GM21367 (cell line): ENCODE data around the gene MYO1E.

Experiments used
- ATAC-seq: cut with Tn5 transposase; IDR thresholded peaks from one replicate; pipeline ENCODE4 v1.9.1; 2021; ENCODE audit not compliant: unreplicated experiment

Gene MYO1E

GRCh38 chr15:59203008-59203407 lies 169.7 kb downstream of the MYO1E start:
- ATAC-seq, result no peak

- ATAC-seq, result no peak
These were observed 172.1 kb downstream of the MYO1E start for GRCh38 chr15:59200560-59200959.

GRCh38 chr15:59199626-59200465 lies 172.8 kb downstream of the MYO1E start:
- no peak for ATAC-seq

GRCh38 chr15:59197454-59197853 lies 175.2 kb downstream of the MYO1E start:
- ATAC-seq, result no peak

GRCh38 chr15:59196416-59196815 lies 176.3 kb downstream of the MYO1E start:
- ATAC-seq, result no peak

GRCh38 chr15:59194639-59195325 lies 177.9 kb downstream of the MYO1E start:
- ATAC-seq, result no peak

- ATAC-seq, result no peak
These were observed 180.8 kb downstream of the MYO1E start for GRCh38 chr15:59191855-59192237.

- no peak for ATAC-seq
These were observed 182.4 kb downstream of the MYO1E start for GRCh38 chr15:59190291-59190690.

- ATAC-seq, result no peak
These were observed 183.4 kb downstream of the MYO1E start for GRCh38 chr15:59189241-59189640.

- ATAC-seq, result no peak
These were observed 186.2 kb downstream of the MYO1E start for GRCh38 chr15:59186501-59186900.

GRCh38 chr15:59185725-59186124 lies 186.9 kb downstream of the MYO1E start:
- ATAC-seq, result no peak

GRCh38 chr15:59180945-59181600 lies 191.6 kb downstream of the MYO1E start:
- no peak for ATAC-seq

GRCh38 chr15:59179717-59180116 lies 193.0 kb downstream of the MYO1E start:
- no peak for ATAC-seq

- no peak for ATAC-seq
These were observed 194.4 kb downstream of the MYO1E start for GRCh38 chr15:59178151-59178695.

GRCh38 chr15:59177317-59177660 lies 195.4 kb downstream of the MYO1E start:
- ATAC-seq, result no peak

- no peak for ATAC-seq
These were observed 195.9 kb downstream of the MYO1E start for GRCh38 chr15:59176653-59177316.

GRCh38 chr15:59174835-59175831 lies 197.5 kb downstream of the MYO1E start:
- ATAC-seq, result no peak

GRCh38 chr15:59174151-59174834 lies 198.4 kb downstream of the MYO1E start:
- no peak for ATAC-seq

GRCh38 chr15:59173194-59173593 lies 199.5 kb downstream of the MYO1E start:
- no peak for ATAC-seq
